Esophagus muscularis mucosa (tissue), 4 donors: ENCODE data around the gene CRISPLD2.

Source experiments
- CTCF ChIP-seq, 3 experiments: fragments of 200-600 bp in 2 of 3; fragments of 450-650 bp in 1 of 3; sonication (generic) in 2 of 3; IDR thresholded peaks; one replicate each; pipeline ENCODE4 v1.5.1; 2017 to 2019; ENCODE audit warnings: antibody characterized with exemption in 3 of 3, mild to moderate bottlenecking in 2 of 3, moderate library complexity in 1 of 3
- EP300 ChIP-seq: sonication (generic); formaldehyde crosslinking; IDR thresholded peaks from one replicate; pipeline ENCODE4 v1.6.1; 2017; ENCODE audit warnings: antibody characterized with exemption
- POLR2AphosphoS5 ChIP-seq, 2 donors: sonication (generic); formaldehyde crosslinking; IDR thresholded peaks; one replicate each; pipeline ENCODE4 v1.6.1; 2017; ENCODE audit warnings: antibody characterized with exemption in 2 of 2

- no peak for TF ChIP-seq CTCF (IDR thresholded peaks at IDR 0.05)
- no peak for TF ChIP-seq POLR2AphosphoS5 (IDR thresholded peaks at IDR 0.05)
- no peak for TF ChIP-seq EP300
These were observed 30.4 kb upstream of the CRISPLD2 start for GRCh38 chr16:84789431-84789830.
